Peyer's patch (tissue), 4 donors: Measurements from ENCODE around the gene USF3. TPM values are rescaled to one million over a fixed set of nuclear protein-coding genes. Genes with fewer than 3 reads are reported as not detected.

Source experiments
- DNase-seq, 3 donors: peaks; one replicate each; pipeline ENCODE4 v3.0.0-alpha.2; 2017 to 2019
- H3K27ac ChIP-seq, 4 donors: fragments of 200-600 bp; sonication (generic); one replicate each; pipeline ENCODE4 v1.5.1; 2016 to 2019
- H3K27me3 ChIP-seq, 2 donors: fragments of 200-600 bp; sonication (generic); one replicate each; pipeline ENCODE4 v1.5.1; 2019
- H3K36me3 ChIP-seq, 3 donors: fragments of 200-600 bp; sonication (generic); one replicate each; pipeline ENCODE4 v1.5.1; 2016 to 2019
- H3K4me1 ChIP-seq, 4 donors: fragments of 200-600 bp; sonication (generic); one replicate each; pipeline ENCODE4 v1.5.1; 2016 to 2019
- H3K4me3 ChIP-seq, 4 donors: fragments of 200-600 bp; sonication (generic); 1 replicate in 3 of 4; 2 replicates in 1 of 4; pipeline ENCODE4 v1.5.1; 2016 to 2019; ENCODE audit warnings: mild to moderate bottlenecking in 1 of 4
- H3K9me3 ChIP-seq, 4 donors: fragments of 200-600 bp; sonication (generic); one replicate each; pipeline ENCODE4 v1.5.1; 2016 to 2019; ENCODE audit warnings: mild to moderate bottlenecking in 1 of 4
- CTCF ChIP-seq, 6 experiments: fragments of 450-650 bp in 4 of 6; fragments of 200-600 bp in 2 of 6; sonication (generic) in 1 of 6; IDR thresholded peaks; one replicate each; pipeline ENCODE4 v1.5.1; 2017 to 2019; ENCODE audit warnings: antibody characterized with exemption in 6 of 6, mild to moderate bottlenecking in 3 of 6, moderate library complexity in 1 of 6
- POLR2A ChIP-seq, 2 donors: fragments of 450-650 bp; IDR thresholded peaks; one replicate each; pipeline ENCODE4 v1.5.1; 2017; ENCODE audit warnings: antibody characterized with exemption in 2 of 2, mild to moderate bottlenecking in 2 of 2, moderate library complexity in 2 of 2
- total RNA-seq, 4 donors: library from RNA; depleted of rRNA; stranded (reverse); fragments of >200 nt; gene quantifications; one replicate each; pipeline ENCODE4 v1.1.0, GENCODE V29; 2016

USF3 gene
- 10 to 100 TPM; 20.6 to 42.2 (median 32.5) TPM for total RNA-seq

GRCh38 chr3:113695786-113696645 lies at the start of gene USF3:
Gene USF3 (minus strand): TSS chr3:113696642. CDS start chr3:113674878, 21,764 bp downstream.
- Histone ChIP-seq H3K27me3 (no peaks in the 10 kb centered on the region), H3K4me3 (peak within 1 kb of the TSS; percentile 86 to 94 (median 93)), H3K9me3 (no peaks in the 10 kb centered on the region), H3K36me3 (no peaks in the 10 kb centered on the region), H3K27ac (peak within 1 kb of the TSS; percentile 98 to 100 (median 99)), H3K4me1 (peaks cover 0 to 32% (median 3%) of the 10 kb centered on the region in 4 donors)
- DNase-seq = peak; percentile 80 to 92 (median 88)
- TF ChIP-seq POLR2A (IDR thresholded peaks at IDR 0.05) (peak; percentile 23 to 38), CTCF (IDR thresholded peaks at IDR 0.05) (peak in 1 of 6 experiments; percentile 12)

GRCh38 chr3:113745756-113746547 lies 49.5 kb upstream of the USF3 start, which contains the start of gene NAA50:
Gene NAA50 (minus strand): TSS chr3:113746249. CDS start chr3:113745949, 300 bp downstream.
- H3K36me3 ChIP-seq = no peaks in the 10 kb centered on the region
- no peaks in the 10 kb centered on the region for H3K27me3 ChIP-seq
- H3K9me3 ChIP-seq = no peaks in the 10 kb centered on the region
- H3K27ac ChIP-seq = peak within 1 kb of the TSS; percentile 94 to 97 (median 96)
- H3K4me1 ChIP-seq = peaks cover 0 to 39% (median 7%) of the 10 kb centered on the region in 4 donors
- peak; percentile 84 to 97 (median 96) for DNase-seq
- peak within 1 kb of the TSS; percentile 75 to 88 (median 84) for H3K4me3 ChIP-seq
- TF ChIP-seq POLR2A (IDR thresholded peaks at IDR 0.05) = peak; percentile 52 to 76
- TF ChIP-seq CTCF (IDR thresholded peaks at IDR 0.05) = peak in 1 of 6 experiments; percentile 37

- peak overlapping the region; percentile 94 to 97 (median 96) for H3K27ac ChIP-seq
- no peaks in the 10 kb centered on the region for H3K36me3 ChIP-seq
- TF ChIP-seq CTCF (IDR thresholded peaks at IDR 0.05) (peak; percentile 33 to 85 (median 69)), POLR2A (IDR thresholded peaks at IDR 0.05) (no peak)
- H3K9me3 ChIP-seq = no peaks in the 10 kb centered on the region
- DNase-seq = peak; percentile 65 to 90 (median 78)
- H3K27me3 ChIP-seq = no peaks in the 10 kb centered on the region
- H3K4me3 ChIP-seq = peak overlapping the region; percentile 75 to 88 (median 84)
- peaks cover 0 to 37% (median 7%) of the 10 kb centered on the region in 4 donors for H3K4me1 ChIP-seq
These were observed 48.7 kb upstream of the USF3 start for GRCh38 chr3:113744941-113745755.

GRCh38 chr3:113743006-113743630 lies 46.7 kb upstream of the USF3 start:
- no peak for TF ChIP-seq CTCF (IDR thresholded peaks at IDR 0.05)
- TF ChIP-seq POLR2A (IDR thresholded peaks at IDR 0.05) = no peak
- DNase-seq = no peak
- Histone ChIP-seq H3K9me3 (no peaks in the 10 kb centered on the region), H3K4me1 (peaks cover 0 to 32% (median 7%) of the 10 kb centered on the region in 4 donors), H3K27ac (no peak overlapping the region), H3K4me3 (no peak overlapping the region), H3K27me3 (no peaks in the 10 kb centered on the region), H3K36me3 (no peaks in the 10 kb centered on the region)
